HepG2 (cell line): ENCODE measurements around the gene CDC42EP4. TPM values are rescaled to one million over a fixed set of nuclear protein-coding genes. Genes with fewer than 3 reads are reported as not detected.

Experiments used
- ATAC-seq: fragments of 200-7000 bp; cut with Tn5 transposase; 3 replicates; pipeline ENCODE4 v1.9.1; 2020; ENCODE audit warnings: mild to moderate bottlenecking, moderate library complexity
- BruUV-seq: library from RNA; stranded (reverse); fragments of 400-500 nt; replicated peaks from 2 replicates; lab custom pipeline; 2021; lab: Mats Ljungman, UMichigan
- CTCF ChIA-PET: fragments of 300-600 bp; formaldehyde crosslinking; extraction: SDS; loops from one replicate; lab custom pipeline; 2021; ENCODE audit warnings: low total read pairs, inconsistent platforms, low intra/inter-chr PET ratio; lab: Yijun Ruan, JAX
- POLR2A ChIA-PET: fragments of 350-600 bp; sonication (Branson Sonifier 250); formaldehyde crosslinking; loops from one replicate; lab custom pipeline; 2020; ENCODE audit warnings: antibody characterized with exemption, inconsistent platforms; lab: Yijun Ruan, JAX
- DNase-seq: peaks from one replicate; pipeline ENCODE4 v3.0.0-alpha.2; 2015; ENCODE audit warnings: low spot score
- FAIRE-seq: peaks from 3 replicates; lab custom pipeline; 2011; peaks lifted over from hg19 to GRCh38; lab: Jason Lieb, UNC
- H2AFZ ChIP-seq: one replicate; pipeline ENCODE4 v1.6.1; 2011; ENCODE audit warnings: low read length, inconsistent platforms
- H3K27ac ChIP-seq: fragments of 300-600 bp; 3 replicates; pipeline ENCODE4 v1.8.0; 2011; ENCODE audit warnings: mixed run types, mild to moderate bottlenecking, mixed read lengths, low read length, inconsistent platforms; ENCODE audit not compliant: insufficient read depth; ENCODE audit errors: extremely low read length
- H3K27me3 ChIP-seq, 2 experiments: fragments of 200-600 bp in 1 of 2; 2 replicates in 1 of 2; 3 replicates in 1 of 2; pipeline versions ENCODE4 v1.6.0 to v1.8.0; 2011; ENCODE audit warnings: low read length in 2 of 2, mild to moderate bottlenecking in 2 of 2, moderate library complexity in 2 of 2, inconsistent platforms in 1 of 2; ENCODE audit not compliant: insufficient read depth in 2 of 2, control insufficient read depth in 1 of 2
- H3K36me3 ChIP-seq, 2 experiments: fragments of 200-600 bp in 1 of 2; replicated peaks in 1 of 2; 2 replicates in 1 of 2; 3 replicates in 1 of 2; pipeline versions ENCODE4 v1.5.1 to v1.8.0; 2011; ENCODE audit warnings: low read length in 2 of 2, inconsistent platforms in 1 of 2; ENCODE audit not compliant: insufficient read depth in 2 of 2, control insufficient read depth in 1 of 2
- H3K4me1 ChIP-seq: 2 replicates; pipeline ENCODE4 v1.5.1; 2012; ENCODE audit warnings: low read length, inconsistent platforms; ENCODE audit not compliant: insufficient read depth
- H3K4me2 ChIP-seq: 2 replicates; pipeline ENCODE4 v1.6.0; 2011; ENCODE audit warnings: low read depth, low read length, inconsistent platforms
- H3K4me3 ChIP-seq, 3 experiments: fragments of 200-600 bp in 1 of 3; sonication (generic), shearing (Covaris generic) in 1 of 3; replicated peaks in 1 of 3; 2 replicates each; pipeline ENCODE4 v1.5.1; 2011 to 2016; ENCODE audit warnings: low read length in 3 of 3, inconsistent platforms in 2 of 3, low read depth in 2 of 3, mild to moderate bottlenecking in 2 of 3, control low read depth in 1 of 3, mixed read lengths in 1 of 3; ENCODE audit not compliant: insufficient read depth in 1 of 3
- H3K79me2 ChIP-seq: one replicate; pipeline ENCODE4 v1.6.1; 2011; ENCODE audit warnings: low read length, inconsistent platforms; ENCODE audit not compliant: insufficient read depth
- H3K9ac ChIP-seq: 2 replicates; pipeline ENCODE4 v1.6.0; 2011; ENCODE audit warnings: mild to moderate bottlenecking, low read depth, low read length, inconsistent platforms; ENCODE audit not compliant: insufficient read depth
- H3K9me3 ChIP-seq: 2 replicates; pipeline ENCODE4 v1.5.1; 2012; ENCODE audit warnings: mild to moderate bottlenecking, low read length
- H4K20me1 ChIP-seq: 2 replicates; pipeline ENCODE4 v1.6.0; 2011; ENCODE audit warnings: inconsistent platforms, mild to moderate bottlenecking, low read length, moderate library complexity; ENCODE audit not compliant: insufficient read depth
- ETV6 ChIP-seq: sonication (generic); formaldehyde crosslinking; conservative IDR thresholded peaks from 2 replicates; pipeline ENCODE4 v1.4.0; 2020; ENCODE audit warnings: missing genetic modification reagents
- EZH2 ChIP-seq: conservative IDR thresholded peaks from 2 replicates; pipeline ENCODE4 v1.6.1; 2012; ENCODE audit warnings: mild to moderate bottlenecking, low read depth, low read length, moderate library complexity
- FOXO1 ChIP-seq: sonication (generic); formaldehyde crosslinking; IDR thresholded peaks from 2 replicates; pipeline ENCODE4 v1.4.0; 2020; ENCODE audit warnings: missing genetic modification reagents
- HNRNPL ChIP-seq: fragments of 200-400 bp; formaldehyde crosslinking; IDR thresholded peaks from 2 replicates; pipeline ENCODE4 v1.6.1; 2017; ENCODE audit warnings: mild to moderate bottlenecking, low read depth, low read length
- KDM4B ChIP-seq: sonication (generic); formaldehyde crosslinking; IDR thresholded peaks from 2 replicates; pipeline ENCODE4 v1.4.0; 2020; ENCODE audit warnings: missing genetic modification reagents
- THRA ChIP-seq: sonication (generic); formaldehyde crosslinking; IDR thresholded peaks from 2 replicates; pipeline ENCODE4 v1.4.0; 2020; ENCODE audit warnings: missing genetic modification reagents, borderline replicate concordance
- XRCC5 ChIP-seq: fragments of 200-400 bp; formaldehyde crosslinking; optimal IDR thresholded peaks from 2 replicates; pipeline ENCODE3; 2017; ENCODE audit warnings: mild to moderate bottlenecking, low read length
- ZNF33B ChIP-seq: sonication (generic); formaldehyde crosslinking; IDR thresholded peaks from 2 replicates; pipeline ENCODE4 v1.5.1; 2020; ENCODE audit warnings: mild to moderate bottlenecking, missing genetic modification reagents
- ZNF460 ChIP-seq: sonication (generic); formaldehyde crosslinking; IDR thresholded peaks from 2 replicates; pipeline ENCODE4 v1.5.1; 2020; ENCODE audit warnings: missing genetic modification reagents, mild to moderate bottlenecking, borderline replicate concordance
- ZNF510 ChIP-seq: sonication (generic); formaldehyde crosslinking; IDR thresholded peaks from 2 replicates; pipeline ENCODE4 v1.4.0; 2020; ENCODE audit warnings: low read depth, mild to moderate bottlenecking, missing genetic modification reagents
- ZNF891 ChIP-seq: sonication (generic); formaldehyde crosslinking; IDR thresholded peaks from 2 replicates; pipeline ENCODE4 v1.5.0; 2020; ENCODE audit warnings: mild to moderate bottlenecking, missing genetic modification reagents
- ZSCAN25 ChIP-seq: sonication (generic); formaldehyde crosslinking; IDR thresholded peaks from 2 replicates; pipeline ENCODE4 v1.8.0; 2022; ENCODE audit warnings: mild to moderate bottlenecking, missing genetic modification reagents
- ZZZ3 ChIP-seq: sonication (generic); formaldehyde crosslinking; IDR thresholded peaks from 2 replicates; pipeline ENCODE4 v1.4.0; 2020; ENCODE audit warnings: missing genetic modification reagents, mild to moderate bottlenecking, borderline replicate concordance
- WGBS: methylation state at CpG from one replicate; pipeline ENCODE4 v1.1.6; 2017; ENCODE audit warnings: low lambda C conversion rate; 5-methylcytosine and 5-hydroxymethylcytosine counted together
- in situ Hi-C: cut with HindIII; loops from 2 replicates; pipeline ENCODE4 v1.10.0; 2017; ENCODE audit warnings: low pct_unique_long_range_greater_than_20kb; ENCODE audit not compliant: extremely low pct_ligation_motif_present
- intact Hi-C: fragments of 100-400 bp; cut with micrococcal nuclease; formaldehyde crosslinking; loops from one replicate; pipeline ENCODE4 v1.10.0; 2022; ENCODE audit not compliant: unreplicated experiment
- polyA plus RNA-seq, 8 experiments: library from polyadenylated mRNA; depleted of rRNA in 3 of 8; stranded (reverse) in 7 of 8; unstranded in 1 of 8; fragments of >200 nt; fragmentation: Illumina TruSeq in 4 of 8; extraction: Trizol in 4 of 8; gene quantifications; 2 replicates each; pipeline versions ENCODE4 v1.2.1 to v1.2.3, GENCODE V29; 2011 to 2016; ENCODE audit warnings: low read depth in 4 of 8, missing spikeins in 1 of 8, mixed read lengths in 1 of 8; ENCODE audit not compliant: insufficient read depth in 1 of 8
- total RNA-seq, 5 experiments: library from RNA; depleted of rRNA; stranded (reverse); fragments of >200 nt; fragmentation: Illumina TruSeq; extraction: Trizol; gene quantifications; 2 replicates each; pipeline ENCODE4 v1.2.3, GENCODE V29; 2016; ENCODE audit warnings: low read depth in 1 of 5
- TF ChIP-seq, protein P1 (sequence below): sonication (generic); formaldehyde crosslinking; IDR thresholded peaks from 2 replicates; pipeline ENCODE4 v1.4.0; 2020; ENCODE audit warnings: mild to moderate bottlenecking, low read depth, missing genetic modification reagents

Gene CDC42EP4
- total and polyA plus RNA-seq, 2 of the 13 experiments (the other 11 are each of a cell fraction or from before 2014, with no cell fraction given) = 19.0 to 54.0 TPM

- TF ChIP-seq KDM4B = no peak
- TF ChIP-seq HNRNPL = peak; percentile 94
- TF ChIP-seq ZSCAN25 = peak; percentile 29; the same call in 1 of the 2 replicates
These were observed 30.3 kb upstream of the CDC42EP4 start (continued) for GRCh38 chr17:73342050-73342522.

DNA sequence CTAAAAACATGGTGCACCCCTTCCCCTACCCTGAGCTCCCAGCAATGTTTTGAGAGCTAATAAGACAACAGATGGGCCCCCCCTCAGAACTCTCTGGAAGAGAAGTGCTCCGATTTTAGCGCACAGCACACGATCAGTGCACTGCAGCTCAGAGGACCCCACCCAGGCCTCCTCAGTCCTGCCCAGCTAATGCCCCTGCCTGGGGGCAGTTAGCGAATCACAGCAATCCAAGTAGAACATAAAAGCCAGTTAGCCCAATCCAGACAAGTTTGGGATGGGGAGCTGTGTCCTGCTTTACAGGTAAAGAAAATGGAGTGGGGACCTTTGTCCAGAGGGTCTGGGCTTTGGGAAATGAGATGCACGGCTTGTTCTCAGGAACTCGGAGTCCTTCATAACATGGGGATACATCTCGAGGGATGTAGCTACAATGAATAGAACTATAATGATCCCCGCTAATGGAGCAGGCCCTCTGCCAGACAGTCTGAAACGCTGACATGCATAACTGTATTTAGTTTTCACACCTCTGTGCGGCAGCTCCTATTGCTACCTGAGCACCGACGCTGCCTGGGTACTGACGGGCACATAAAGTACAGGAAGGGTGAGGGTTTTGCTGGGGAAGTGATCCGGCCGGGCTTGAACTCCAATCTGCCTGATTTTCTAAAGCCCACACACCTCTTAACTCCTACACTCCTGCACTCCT, 29.7 kb upstream of the CDC42EP4 start:
- intact Hi-C loops (no loop called here), in situ Hi-C loops (no loop called here)
- no TSS peak for BruUV-seq
- FAIRE-seq (no peak), DNase-seq (no peak), ATAC-seq (peak; percentile 14; the same call in 1 of the 3 replicates)
- POLR2A ChIA-PET = interaction anchor here (0.8 to 1.4 kb wide), 2 partner anchors 11 to 80 kb away, joined by 3 to 5 read pairs; partner anchors contain the start of gene CPSF4L
- no peak for TF ChIP-seq ETV6 (CRISPR knock-in tag)
- TF ChIP-seq ZZZ3 (CRISPR knock-in tag) = no peak
- no peak for TF ChIP-seq ZNF33B
- TF ChIP-seq ZNF510 (CRISPR knock-in tag) = no peak
- peak; percentile 13 for TF ChIP-seq XRCC5
- no peak for TF ChIP-seq THRA
- TF ChIP-seq FOXO1 = no peak
- TF ChIP-seq EZH2 = peak; percentile 58; the same call in 1 of the 2 replicates
- TF ChIP-seq, protein P1, sequence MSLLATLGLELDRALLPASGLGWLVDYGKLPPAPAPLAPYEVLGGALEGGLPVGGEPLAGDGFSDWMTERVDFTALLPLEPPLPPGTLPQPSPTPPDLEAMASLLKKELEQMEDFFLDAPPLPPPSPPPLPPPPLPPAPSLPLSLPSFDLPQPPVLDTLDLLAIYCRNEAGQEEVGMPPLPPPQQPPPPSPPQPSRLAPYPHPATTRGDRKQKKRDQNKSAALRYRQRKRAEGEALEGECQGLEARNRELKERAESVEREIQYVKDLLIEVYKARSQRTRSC (CRISPR knock-in tag) = no peak
- TF ChIP-seq ZNF891 = no peak
- TF ChIP-seq ZNF460 (CRISPR knock-in tag) = no peak
- CTCF ChIA-PET = no interaction called here
- H3K4me3 ChIP-seq = no peak overlapping the region
- no peaks in the 10 kb centered on the region for H3K36me3 ChIP-seq
- H3K79me2 ChIP-seq = no peaks in the 10 kb centered on the region
- no peak overlapping the region for H3K4me2 ChIP-seq
- H3K27ac ChIP-seq = no peak overlapping the region
- H2AFZ ChIP-seq = no peak overlapping the region
- peaks cover 52% of the 10 kb centered on the region for H3K4me1 ChIP-seq
- H3K27me3 ChIP-seq = peaks cover 14 to 76% of the 10 kb centered on the region in 2 experiments
- H4K20me1 ChIP-seq = no peaks in the 10 kb centered on the region
- H3K9me3 ChIP-seq = no peaks in the 10 kb centered on the region
- H3K9ac ChIP-seq = no peak overlapping the region
- 5% methylated on average over 15 of the region's 15 CpGs for whole genome bisulfite sequencing
